Astrocyte (in vitro differentiated cells and primary cell): ENCODE data around the gene CD300E.

ENCODE experiments used
- CTCF ChIP-seq: IDR thresholded peaks from 2 replicates; pipeline ENCODE4 v1.5.1; 2011; ENCODE audit warnings: low read depth, mild to moderate bottlenecking, inconsistent platforms, low read length, moderate library complexity; ENCODE audit not compliant: insufficient read depth
- EZH2 ChIP-seq: IDR thresholded peaks from 2 replicates; pipeline ENCODE4 v1.6.1; 2012; ENCODE audit warnings: mild to moderate bottlenecking, low read length, inconsistent platforms; ENCODE audit not compliant: insufficient read depth

DNA sequence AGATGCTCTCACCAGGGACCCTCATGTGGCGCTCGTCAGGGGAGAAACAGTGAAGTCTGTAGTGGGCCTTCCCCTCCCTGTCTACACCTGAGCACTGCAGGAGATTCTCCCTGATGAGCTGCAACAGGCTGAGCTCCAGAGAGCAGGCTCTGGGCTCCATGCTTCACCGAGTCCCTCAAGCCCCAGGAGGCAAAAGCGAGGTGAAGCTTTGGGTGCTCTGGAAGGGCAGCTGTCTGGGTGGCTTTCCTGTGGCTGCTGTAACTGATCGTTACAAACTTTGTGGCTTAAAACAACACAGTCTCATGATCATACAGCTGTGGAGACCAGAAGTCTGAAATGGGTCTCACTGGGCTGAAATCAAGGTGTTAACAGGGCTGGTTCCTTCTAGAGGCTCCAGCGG lies 19.3 kb downstream of the CD300E start:
- TF ChIP-seq CTCF (no peak), EZH2 (no peak)
